Kidney epithelial cell (primary cell): ENCODE measurements around the gene ATP5PF. TPM values are rescaled to one million over a fixed set of nuclear protein-coding genes. Genes with fewer than 3 reads are reported as not detected.

Experiments
- DNase-seq: peaks from one replicate; pipeline ENCODE4 v3.0.0-alpha.2; 2010; ENCODE audit warnings: low read depth
- H3K27me3 ChIP-seq: 2 replicates; pipeline ENCODE4 v1.6.0; 2011; ENCODE audit warnings: low read length; ENCODE audit not compliant: control insufficient read depth, insufficient read depth
- H3K36me3 ChIP-seq: 2 replicates; pipeline ENCODE4 v1.5.1; 2011; ENCODE audit warnings: low read length; ENCODE audit not compliant: control insufficient read depth, insufficient read depth
- H3K4me3 ChIP-seq: 2 replicates; pipeline ENCODE4 v1.5.1; 2011; ENCODE audit warnings: low read depth, mild to moderate bottlenecking, control low read depth, low read length
- CTCF ChIP-seq: IDR thresholded peaks from 2 replicates; pipeline ENCODE4 v1.5.1; 2011; ENCODE audit warnings: mild to moderate bottlenecking, moderate library complexity, low read length, control low read depth, inconsistent platforms; ENCODE audit not compliant: insufficient read depth, poor library complexity, severe bottlenecking
- total RNA-seq: library from RNA; depleted of rRNA; stranded (reverse); fragments of >200 nt; gene quantifications from 2 replicates; pipeline ENCODE4 v1.2.3, GENCODE V29; 2015

The ATP5PF gene
- total RNA-seq, 1 donor from 2014 or later = 107 TPM

- no peak for TF ChIP-seq CTCF
- DNase-seq = no peak
- Histone ChIP-seq H3K27me3 (no peaks in the 10 kb centered on the region), H3K4me3 (no peak overlapping the region), H3K36me3 (no peaks in the 10 kb centered on the region)
Measured at GRCh38 chr21:25764065-25764464, 29.4 kb upstream of the ATP5PF start.

- no peaks in the 10 kb centered on the region for H3K36me3 ChIP-seq
- DNase-seq = no peak
- no peak overlapping the region for H3K4me3 ChIP-seq
- no peak for TF ChIP-seq CTCF
- no peaks in the 10 kb centered on the region for H3K27me3 ChIP-seq
Measured at GRCh38 chr21:25760677-25761076, 26.0 kb upstream of the ATP5PF start.

- Histone ChIP-seq H3K4me3 (no peak overlapping the region), H3K36me3 (no peaks in the 10 kb centered on the region), H3K27me3 (no peaks in the 10 kb centered on the region)
- DNase-seq = no peak
- TF ChIP-seq CTCF = no peak
Measured at GRCh38 chr21:25760061-25760460, 25.4 kb upstream of the ATP5PF start.

GRCh38 chr21:25759573-25759972 lies 24.9 kb upstream of the ATP5PF start:
- Histone ChIP-seq H3K4me3 (no peak overlapping the region), H3K36me3 (no peaks in the 10 kb centered on the region), H3K27me3 (no peaks in the 10 kb centered on the region)
- no peak for TF ChIP-seq CTCF
- DNase-seq = no peak

- no peak for DNase-seq
- Histone ChIP-seq H3K27me3 (no peaks in the 10 kb centered on the region), H3K36me3 (no peaks in the 10 kb centered on the region), H3K4me3 (no peak overlapping the region)
- TF ChIP-seq CTCF = no peak
Measured at GRCh38 chr21:25757531-25757930, 22.8 kb upstream of the ATP5PF start.

- no peak for DNase-seq
- no peak for TF ChIP-seq CTCF
- Histone ChIP-seq H3K27me3 (no peaks in the 10 kb centered on the region), H3K36me3 (no peaks in the 10 kb centered on the region), H3K4me3 (no peak overlapping the region)
Measured at GRCh38 chr21:25756190-25756932, 21.7 kb upstream of the ATP5PF start.
